ENCODE measurements around the gene EME2.

- no peak for TF ChIP-seq POLR2A (IDR thresholded peaks at IDR 0.05)
- TF ChIP-seq, protein P1, sequence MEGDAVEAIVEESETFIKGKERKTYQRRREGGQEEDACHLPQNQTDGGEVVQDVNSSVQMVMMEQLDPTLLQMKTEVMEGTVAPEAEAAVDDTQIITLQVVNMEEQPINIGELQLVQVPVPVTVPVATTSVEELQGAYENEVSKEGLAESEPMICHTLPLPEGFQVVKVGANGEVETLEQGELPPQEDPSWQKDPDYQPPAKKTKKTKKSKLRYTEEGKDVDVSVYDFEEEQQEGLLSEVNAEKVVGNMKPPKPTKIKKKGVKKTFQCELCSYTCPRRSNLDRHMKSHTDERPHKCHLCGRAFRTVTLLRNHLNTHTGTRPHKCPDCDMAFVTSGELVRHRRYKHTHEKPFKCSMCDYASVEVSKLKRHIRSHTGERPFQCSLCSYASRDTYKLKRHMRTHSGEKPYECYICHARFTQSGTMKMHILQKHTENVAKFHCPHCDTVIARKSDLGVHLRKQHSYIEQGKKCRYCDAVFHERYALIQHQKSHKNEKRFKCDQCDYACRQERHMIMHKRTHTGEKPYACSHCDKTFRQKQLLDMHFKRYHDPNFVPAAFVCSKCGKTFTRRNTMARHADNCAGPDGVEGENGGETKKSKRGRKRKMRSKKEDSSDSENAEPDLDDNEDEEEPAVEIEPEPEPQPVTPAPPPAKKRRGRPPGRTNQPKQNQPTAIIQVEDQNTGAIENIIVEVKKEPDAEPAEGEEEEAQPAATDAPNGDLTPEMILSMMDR (IDR thresholded peaks at IDR 0.05) = no peak
These were observed 5.9 kb downstream of the EME2 start for GRCh38 chr16:1778200-1779179.

All from heart left ventricle (tissue), 13 donors.